ENCODE results near the gene IRX4.

Gene IRX4

DNA sequence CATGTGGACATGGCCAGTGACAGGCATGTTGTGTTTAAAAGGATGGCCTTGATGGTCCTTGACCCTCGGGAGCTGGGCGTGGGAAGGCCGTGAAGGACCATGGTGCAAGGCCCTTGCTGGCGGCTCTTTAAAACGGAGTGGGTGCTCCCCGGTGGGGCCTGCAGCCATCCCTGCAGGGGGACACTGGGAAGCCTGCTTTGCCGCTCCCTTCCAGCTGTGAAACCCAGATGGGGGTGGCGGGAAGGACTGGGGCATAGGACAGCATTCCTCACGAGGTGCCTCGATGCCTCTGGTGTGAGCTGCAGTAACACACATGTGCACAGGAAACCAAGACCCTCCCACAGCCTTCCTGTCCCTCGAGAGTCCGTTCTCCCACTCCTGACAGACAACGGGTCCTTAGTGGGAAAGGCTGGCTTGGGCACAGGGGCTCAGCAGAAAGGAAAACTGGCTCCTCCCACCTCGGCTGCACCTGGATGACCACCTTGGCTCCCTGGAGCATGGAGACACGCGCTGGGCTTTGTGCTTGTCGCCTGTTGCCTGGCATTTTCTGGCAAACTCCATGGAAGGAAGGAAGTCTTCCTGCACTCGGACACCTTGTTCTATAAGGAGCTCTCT lies 30.3 kb upstream of the IRX4 start:
- no peak for DNase-seq (ENCODE audit: low read depth)

GRCh38 chr5:1911773-1912235 lies 29.1 kb upstream of the IRX4 start:
- DNase-seq (ENCODE audit: low read depth), result no peak
- H3K4me3 ChIP-seq (ENCODE audit: low read length), result no peak overlapping the region
- TF ChIP-seq, protein P1, sequence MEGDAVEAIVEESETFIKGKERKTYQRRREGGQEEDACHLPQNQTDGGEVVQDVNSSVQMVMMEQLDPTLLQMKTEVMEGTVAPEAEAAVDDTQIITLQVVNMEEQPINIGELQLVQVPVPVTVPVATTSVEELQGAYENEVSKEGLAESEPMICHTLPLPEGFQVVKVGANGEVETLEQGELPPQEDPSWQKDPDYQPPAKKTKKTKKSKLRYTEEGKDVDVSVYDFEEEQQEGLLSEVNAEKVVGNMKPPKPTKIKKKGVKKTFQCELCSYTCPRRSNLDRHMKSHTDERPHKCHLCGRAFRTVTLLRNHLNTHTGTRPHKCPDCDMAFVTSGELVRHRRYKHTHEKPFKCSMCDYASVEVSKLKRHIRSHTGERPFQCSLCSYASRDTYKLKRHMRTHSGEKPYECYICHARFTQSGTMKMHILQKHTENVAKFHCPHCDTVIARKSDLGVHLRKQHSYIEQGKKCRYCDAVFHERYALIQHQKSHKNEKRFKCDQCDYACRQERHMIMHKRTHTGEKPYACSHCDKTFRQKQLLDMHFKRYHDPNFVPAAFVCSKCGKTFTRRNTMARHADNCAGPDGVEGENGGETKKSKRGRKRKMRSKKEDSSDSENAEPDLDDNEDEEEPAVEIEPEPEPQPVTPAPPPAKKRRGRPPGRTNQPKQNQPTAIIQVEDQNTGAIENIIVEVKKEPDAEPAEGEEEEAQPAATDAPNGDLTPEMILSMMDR (conservative IDR thresholded peaks at IDR 0.05; ENCODE audit: low read length), result no peak

More for the DNA sequence above, 30.3 kb upstream of the IRX4 start:
- TF ChIP-seq, protein P1 (conservative IDR thresholded peaks at IDR 0.05; ENCODE audit: low read length), result no peak
- H3K4me3 ChIP-seq (ENCODE audit: low read length), result no peak overlapping the region

- no peak overlapping the region for H3K4me3 ChIP-seq (ENCODE audit: low read length)
- no peak for DNase-seq (ENCODE audit: low read depth)
- TF ChIP-seq, protein P1 (conservative IDR thresholded peaks at IDR 0.05; ENCODE audit: low read length), result no peak
Observed at GRCh38 chr5:1910861-1911772, 28.4 kb upstream of the IRX4 start.

DNA sequence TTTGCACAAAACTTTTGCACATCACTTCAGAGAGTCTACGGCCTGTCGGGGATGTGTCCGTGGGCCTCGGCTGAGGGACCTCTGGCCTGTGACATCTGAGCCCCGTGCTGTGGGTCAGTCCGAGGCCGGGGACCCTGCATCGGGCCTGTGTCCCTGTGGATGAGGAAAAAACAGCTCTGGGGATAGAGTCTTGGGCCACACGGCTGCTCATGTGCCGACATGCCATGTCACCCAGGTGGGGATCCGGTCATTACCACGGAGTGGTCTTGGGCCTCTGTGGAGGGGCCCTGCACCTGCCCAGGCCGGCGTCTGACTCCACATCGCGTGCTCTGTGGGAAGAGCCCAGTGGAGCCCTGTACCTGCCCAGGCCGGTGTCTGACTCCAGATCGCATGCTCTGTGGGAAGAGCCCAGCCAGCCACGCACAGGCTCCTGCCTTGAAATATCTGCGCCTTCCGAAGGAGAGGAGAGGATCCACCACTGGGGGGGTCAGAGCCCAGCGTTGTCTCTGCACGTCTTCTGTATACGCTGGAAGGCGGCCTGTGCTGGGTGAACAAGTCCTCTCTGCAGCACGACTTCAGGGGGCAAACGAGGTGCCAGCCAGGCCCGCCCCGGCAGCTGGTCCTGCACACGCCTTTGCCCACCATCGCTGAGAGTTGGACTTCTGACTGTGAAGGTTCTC lies 27.5 kb upstream of the IRX4 start:
- DNase-seq (ENCODE audit: low read depth), result no peak
- no peak overlapping the region for H3K4me3 ChIP-seq (ENCODE audit: low read length)
- TF ChIP-seq, protein P1 (conservative IDR thresholded peaks at IDR 0.05; ENCODE audit: low read length), result no peak

GRCh38 chr5:1909346-1909985 lies 26.7 kb upstream of the IRX4 start:
- DNase-seq (ENCODE audit: low read depth), result no peak
- TF ChIP-seq, protein P1 (conservative IDR thresholded peaks at IDR 0.05; ENCODE audit: low read length), result no peak
- no peak overlapping the region for H3K4me3 ChIP-seq (ENCODE audit: low read length)

DNA sequence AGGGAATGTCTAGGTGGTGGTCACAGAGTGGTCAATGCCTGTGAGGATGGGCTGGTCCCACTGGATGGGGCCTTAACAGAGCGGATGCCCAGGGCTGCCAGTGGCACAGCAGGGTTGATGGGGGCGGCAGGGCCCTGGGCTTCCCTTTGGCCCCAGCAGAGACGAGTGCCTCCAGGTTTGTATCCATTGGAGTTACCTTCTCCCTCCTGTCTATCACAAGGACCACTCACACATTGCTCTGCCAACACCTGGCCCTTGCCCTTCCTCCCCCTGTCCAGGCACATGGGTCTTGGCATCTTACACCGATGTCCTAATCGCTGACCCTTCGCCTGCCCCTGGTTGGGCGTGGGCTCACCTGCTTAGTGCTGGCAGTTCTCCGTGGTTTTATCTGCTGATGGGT lies 26.2 kb upstream of the IRX4 start:
- no peak for DNase-seq (ENCODE audit: low read depth)
- no peak overlapping the region for H3K4me3 ChIP-seq (ENCODE audit: low read length)
- TF ChIP-seq, protein P1 (conservative IDR thresholded peaks at IDR 0.05; ENCODE audit: low read length), result no peak

Data from AG10803 (cell line).